GM19397 (cell line): Measurements from ENCODE around the gene EHBP1L1.

Experiments
- ATAC-seq: cut with Tn5 transposase; IDR thresholded peaks from one replicate; pipeline ENCODE4 v1.9.1; 2021; ENCODE audit warnings: mild to moderate bottlenecking, moderate library complexity; ENCODE audit not compliant: unreplicated experiment

Gene EHBP1L1

GRCh38 chr11:65576867-65577755 is 1.3 kb downstream of the EHBP1L1 start:
- ATAC-seq, result no peak

GRCh38 chr11:65577756-65578109 is 1.9 kb downstream of the EHBP1L1 start:
- no peak for ATAC-seq

GRCh38 chr11:65578134-65578533 is 2.3 kb downstream of the EHBP1L1 start:
- no peak for ATAC-seq

- ATAC-seq, result no peak
Observed at GRCh38 chr11:65578667-65579066, 2.8 kb downstream of the EHBP1L1 start.

GRCh38 chr11:65579291-65579690 is 3.4 kb downstream of the EHBP1L1 start:
- no peak for ATAC-seq

- ATAC-seq, result no peak
Observed at GRCh38 chr11:65580031-65580692, 4.3 kb downstream of the EHBP1L1 start.

- ATAC-seq, result no peak
Observed at GRCh38 chr11:65580756-65581155, 4.9 kb downstream of the EHBP1L1 start.

- no peak for ATAC-seq
Observed at GRCh38 chr11:65581928-65582327, 6.1 kb downstream of the EHBP1L1 start.

- no peak for ATAC-seq
Observed at GRCh38 chr11:65583589-65583988, 7.7 kb downstream of the EHBP1L1 start.

GRCh38 chr11:65584106-65584505 is 8.3 kb downstream of the EHBP1L1 start:
- ATAC-seq, result no peak

GRCh38 chr11:65584723-65585171 is 8.9 kb downstream of the EHBP1L1 start:
- ATAC-seq, result no peak

GRCh38 chr11:65585396-65586246 is 9.8 kb downstream of the EHBP1L1 start:
- no peak for ATAC-seq

- no peak for ATAC-seq
Observed at GRCh38 chr11:65586247-65586630, 10.4 kb downstream of the EHBP1L1 start.

GRCh38 chr11:65586676-65587075 is 10.8 kb downstream of the EHBP1L1 start:
- ATAC-seq, result no peak

- peak; percentile 65 for ATAC-seq
Observed at GRCh38 chr11:65588199-65589054, 12.6 kb downstream of the EHBP1L1 start.

GRCh38 chr11:65589444-65590239 is 13.8 kb downstream of the EHBP1L1 start:
- ATAC-seq, result no peak

GRCh38 chr11:65590240-65590738 is 14.4 kb downstream of the EHBP1L1 start:
- no peak for ATAC-seq

GRCh38 chr11:65591939-65592857 is 16.3 kb downstream of the EHBP1L1 start:
- no peak for ATAC-seq
